HG03469 (cell line): ENCODE results near the gene NHLRC3.
"Not testable (repeated sequence)": the region's sequence is repeated elsewhere in the genome, so short reads cannot be mapped to it uniquely, and the experiment has no call there.

Source experiments
- ATAC-seq: cut with Tn5 transposase; IDR thresholded peaks from one replicate; pipeline ENCODE4 v1.9.1; 2021; ENCODE audit warnings: mild to moderate bottlenecking, moderate library complexity, moderate number of reproducible peaks; ENCODE audit not compliant: unreplicated experiment

Gene NHLRC3

DNA sequence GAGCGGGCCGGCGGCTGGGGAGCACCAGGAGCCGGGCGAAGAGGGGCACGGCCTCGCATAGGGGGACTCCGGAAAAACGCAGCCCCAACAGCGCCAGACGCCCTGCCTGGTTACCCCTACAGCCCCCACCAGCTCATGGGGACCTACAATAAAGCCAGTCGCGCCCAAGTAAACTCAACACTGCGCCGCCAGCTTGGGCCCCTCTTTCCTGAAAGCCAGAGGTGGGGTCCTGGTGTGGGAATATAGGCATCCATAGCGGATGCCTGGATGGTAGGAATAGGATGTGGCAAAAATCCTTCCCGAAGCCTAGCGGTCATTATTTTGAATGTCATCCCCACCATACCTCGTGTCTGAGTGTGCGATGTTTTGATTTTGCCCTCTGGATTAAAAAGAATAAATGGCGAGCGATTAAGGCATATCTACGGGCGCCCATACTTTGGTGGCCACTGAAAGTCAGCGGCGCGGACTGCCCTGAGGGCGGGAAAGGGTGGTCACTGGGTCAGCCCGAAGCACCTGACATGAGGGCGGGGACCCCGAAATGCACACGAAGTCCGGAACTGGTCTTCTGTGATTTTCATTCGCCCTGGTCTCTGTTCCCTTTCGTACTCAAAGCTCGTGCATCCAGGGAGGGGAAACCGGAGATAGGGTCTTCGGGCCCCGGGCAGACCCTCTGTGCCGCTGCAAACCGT lies at the start of gene NHLRC3, which contains the start of gene PROSER1:
NHLRC3 (plus strand) TSS at position 577 of the 689 bp plus-strand sequence. CDS start 184 bp downstream, outside the sequence.
PROSER1 (minus strand) TSS at position 210 of the 689 bp plus-strand sequence. CDS start 847 bp downstream, outside the sequence.
- peak; percentile 38 for ATAC-seq

DNA sequence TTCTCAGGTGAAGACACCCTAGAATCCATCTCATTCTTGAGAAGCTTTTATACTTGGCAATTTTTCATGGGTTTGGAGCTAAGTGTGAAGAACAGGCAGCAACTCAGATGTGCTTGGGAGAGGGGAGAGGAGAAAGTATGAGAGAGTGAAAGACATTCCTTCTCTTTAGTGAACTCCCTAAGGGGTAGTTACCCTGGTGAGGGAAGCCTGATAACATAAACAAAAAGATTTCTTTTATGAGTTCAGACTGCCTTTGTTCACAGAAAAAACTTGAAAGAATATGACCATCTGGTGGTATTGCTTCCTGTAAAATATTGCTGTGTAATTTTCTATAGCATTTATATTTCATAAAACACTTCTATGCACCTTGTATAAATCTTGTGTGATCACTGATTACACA lies 47.6 kb upstream of the NHLRC3 start, which contains the start of gene STOML3:
STOML3 (minus strand) TSS at position 139 of the 400 bp plus-strand sequence; CDS start at position 29, 110 bp downstream.
- no peak for ATAC-seq

GRCh38 chr13:38993381-38993780 lies 44.9 kb upstream of the NHLRC3 start:
- ATAC-seq: no peak

- no peak for ATAC-seq
Observed at GRCh38 chr13:38998739-38999138, 39.5 kb upstream of the NHLRC3 start.

GRCh38 chr13:39006371-39007111 lies 31.7 kb upstream of the NHLRC3 start:
- ATAC-seq: not testable (repeated sequence)

DNA sequence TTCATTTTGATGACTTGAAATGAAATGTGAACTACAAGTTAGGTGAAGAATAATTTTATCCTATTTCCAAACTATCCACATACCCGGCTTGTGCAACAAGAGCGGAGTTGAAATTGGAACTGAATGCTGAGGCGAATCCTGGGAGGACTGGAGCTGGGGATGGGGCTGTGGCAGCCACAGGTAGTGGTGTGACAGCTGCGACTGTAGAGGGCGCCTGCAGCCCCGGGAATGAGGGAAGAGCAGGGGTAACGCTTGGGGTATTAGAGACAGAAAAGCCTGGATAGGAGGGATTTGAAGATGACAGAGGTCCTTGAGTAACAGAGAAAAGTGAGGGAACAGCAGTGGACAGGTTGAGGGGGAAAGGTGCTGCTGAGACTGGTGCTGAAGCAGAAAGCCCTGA lies 25.6 kb upstream of the NHLRC3 start:
- ATAC-seq: no peak

GRCh38 chr13:39013462-39013861 lies 24.8 kb upstream of the NHLRC3 start:
- ATAC-seq: no peak

DNA sequence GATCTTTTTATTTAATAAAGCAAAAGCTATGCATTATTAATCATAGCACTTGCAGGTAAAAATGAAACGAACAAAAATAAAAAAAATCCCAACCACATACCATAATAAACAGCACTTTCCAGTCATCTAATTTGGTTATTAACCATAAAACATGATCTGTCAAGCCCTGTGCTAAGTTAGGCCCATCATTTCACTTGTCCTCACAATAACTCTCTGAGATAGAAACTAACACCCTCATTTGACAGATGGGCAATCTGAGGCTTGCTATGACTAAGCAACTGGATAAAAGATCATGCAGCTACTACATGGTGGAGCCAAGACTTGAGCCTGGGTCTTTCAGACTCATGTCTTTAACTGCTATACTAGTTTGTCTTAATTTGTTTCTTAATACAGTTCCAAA lies 22.2 kb upstream of the NHLRC3 start:
- peak; percentile 85 for ATAC-seq

DNA sequence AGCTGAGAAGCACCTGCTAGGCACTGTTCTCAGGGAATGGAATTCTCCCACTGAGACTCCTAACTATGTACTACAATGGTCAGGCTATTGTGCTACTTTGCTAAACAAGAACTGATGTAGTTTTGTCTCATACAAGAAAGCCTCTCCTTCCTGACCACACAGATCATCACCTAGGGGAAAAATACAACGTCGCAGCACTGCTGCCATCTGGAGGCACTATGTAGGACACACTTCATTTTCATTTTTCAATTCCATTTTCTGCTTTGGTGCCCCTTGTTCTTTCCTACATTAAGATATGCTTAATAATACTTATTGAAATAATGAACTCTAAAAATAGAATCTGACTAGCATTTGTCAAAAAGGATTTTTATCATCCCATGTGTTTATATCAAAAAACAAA lies 21.5 kb upstream of the NHLRC3 start:
- ATAC-seq: peak; percentile 66

- no peak for ATAC-seq
Observed at GRCh38 chr13:39020853-39021462, 17.3 kb upstream of the NHLRC3 start.

GRCh38 chr13:39023316-39023715 lies 14.9 kb upstream of the NHLRC3 start:
- no peak for ATAC-seq

DNA sequence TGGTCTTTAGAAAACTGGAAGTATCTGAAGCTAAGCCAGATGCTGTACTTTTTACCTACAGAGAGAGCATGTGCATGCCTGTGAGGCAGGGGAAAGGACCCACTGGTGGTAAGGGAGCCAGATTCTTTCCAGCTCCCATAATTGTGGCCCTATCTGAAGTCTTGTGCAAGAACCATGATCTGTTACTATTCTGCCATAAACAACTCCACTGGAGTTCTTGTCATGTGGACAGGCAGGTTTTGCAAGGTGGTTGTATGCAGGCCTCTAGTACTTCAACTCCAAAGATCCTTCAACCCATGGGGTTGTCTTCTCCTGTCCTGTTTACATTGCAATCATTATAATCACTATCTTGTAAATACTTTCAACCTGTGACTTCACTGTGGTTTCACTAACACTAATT lies 14.5 kb upstream of the NHLRC3 start:
- ATAC-seq: no peak

- no peak for ATAC-seq
Observed at GRCh38 chr13:39025433-39025839, 12.8 kb upstream of the NHLRC3 start.

GRCh38 chr13:39032150-39032549 lies 6.1 kb upstream of the NHLRC3 start:
- no peak for ATAC-seq

DNA sequence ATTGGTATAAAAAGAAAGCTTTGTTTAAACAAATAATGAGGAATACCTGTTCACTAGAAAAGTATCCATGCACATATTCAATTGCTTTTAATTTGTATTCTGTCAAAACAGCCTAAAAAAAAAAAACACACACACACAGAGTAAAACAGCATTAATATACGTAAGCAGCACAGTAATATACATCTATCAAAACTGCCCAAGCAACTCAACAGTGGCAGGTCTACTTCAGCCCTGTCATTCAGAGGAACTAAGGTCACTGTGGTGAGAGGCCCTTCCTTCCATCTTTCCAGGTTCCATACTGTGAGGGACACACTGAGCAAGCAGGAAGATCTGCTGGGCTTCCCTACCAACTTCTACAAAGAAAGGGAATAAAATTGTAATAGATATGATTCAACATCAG lies 4.2 kb upstream of the NHLRC3 start:
- ATAC-seq: no peak

- ATAC-seq: no peak
Observed at GRCh38 chr13:39035204-39035603, 3.1 kb upstream of the NHLRC3 start.

DNA sequence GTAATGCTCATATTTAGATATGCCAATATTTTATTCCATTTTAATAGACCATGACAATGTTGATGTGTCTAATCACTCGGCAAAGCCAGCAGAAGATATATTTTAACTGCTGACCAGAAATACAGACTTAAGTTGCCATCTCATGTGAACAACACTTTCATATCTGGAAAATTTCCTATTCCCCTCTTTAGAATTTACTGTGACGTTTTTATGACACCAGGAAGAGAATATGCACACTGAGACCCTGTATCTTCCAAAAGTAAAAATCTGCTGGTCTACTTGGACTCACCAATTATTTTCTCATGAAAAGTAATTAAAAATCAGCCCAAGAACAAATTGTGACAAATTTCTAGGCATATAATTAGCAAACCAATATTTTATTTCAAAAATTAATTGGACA lies 2.5 kb upstream of the NHLRC3 start:
- ATAC-seq: no peak

- no peak for ATAC-seq
Observed at GRCh38 chr13:39036212-39036611, 2.0 kb upstream of the NHLRC3 start.

DNA sequence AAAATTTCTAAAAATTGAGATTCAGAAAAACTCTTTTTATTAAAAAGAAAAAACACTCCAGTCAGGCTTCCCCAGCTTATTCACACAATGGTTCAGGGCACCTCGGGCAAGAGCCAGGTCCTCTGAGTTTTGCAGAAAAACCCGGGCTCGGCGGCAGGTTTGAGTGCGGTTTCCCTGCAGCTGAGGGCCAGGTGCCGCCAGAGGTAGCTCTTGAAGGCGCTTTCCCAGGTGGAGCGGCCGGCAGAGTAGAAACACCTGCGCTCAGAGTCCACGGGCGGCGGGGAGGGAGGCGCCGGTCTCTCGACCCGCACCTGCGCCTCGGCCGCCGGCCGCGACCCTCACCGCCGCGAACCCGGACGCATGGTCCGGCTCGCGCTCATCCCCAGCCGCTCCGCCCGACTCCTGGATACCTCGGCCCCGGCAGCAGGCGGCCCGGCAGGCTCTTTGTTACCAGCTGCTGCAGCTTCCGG lies 811 bp upstream of the NHLRC3 start:
- ATAC-seq: peak; percentile 10

- peak; percentile 22 for ATAC-seq
Observed at GRCh38 chr13:39038569-39039030, 344 bp downstream of the NHLRC3 start.

DNA sequence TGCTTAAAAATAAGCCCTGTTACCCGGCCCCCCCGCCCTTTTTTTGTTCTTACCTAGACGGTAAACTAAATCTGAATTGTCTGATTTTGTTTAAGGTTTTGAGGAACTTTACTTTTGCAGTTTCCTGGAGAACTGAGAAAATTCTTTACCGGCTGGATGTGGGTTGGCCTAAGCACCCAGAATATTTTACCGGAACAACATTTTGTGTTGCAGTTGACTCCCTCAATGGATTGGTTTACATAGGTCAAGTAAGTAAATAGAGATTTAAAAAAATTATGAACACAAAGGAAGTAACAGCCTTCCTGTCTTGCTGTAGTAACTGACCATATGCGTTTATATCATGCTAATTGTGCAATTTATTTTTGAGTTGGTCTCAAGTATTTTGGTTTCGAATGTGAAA lies 785 bp downstream of the NHLRC3 start:
- no peak for ATAC-seq
